GM18508 (cell line): Measurements from ENCODE around the gene TRAM1L1.

Experiments used
- ATAC-seq: cut with Tn5 transposase; IDR thresholded peaks from one replicate; pipeline ENCODE4 v1.9.1; 2021; ENCODE audit warnings: moderate number of reproducible peaks; ENCODE audit not compliant: insufficient read depth, unreplicated experiment

Gene TRAM1L1

GRCh38 chr4:117084866-117085701 is at the start of gene TRAM1L1:
TSS of gene TRAM1L1 (minus strand) at chr4:117085576. CDS start at chr4:117085393, 183 bp downstream.
- ATAC-seq, result no peak

GRCh38 chr4:117134386-117134785 is 49.0 kb upstream of the TRAM1L1 start:
- ATAC-seq, result no peak

- ATAC-seq, result no peak
Observed at GRCh38 chr4:117096886-117097285, 11.5 kb upstream of the TRAM1L1 start.

GRCh38 chr4:117096462-117096861 is 11.1 kb upstream of the TRAM1L1 start:
- ATAC-seq, result no peak

- ATAC-seq, result no peak
Observed at GRCh38 chr4:117093571-117093970, 8.2 kb upstream of the TRAM1L1 start.

GRCh38 chr4:117077760-117078159 is 7.6 kb downstream of the TRAM1L1 start:
- ATAC-seq, result no peak

- ATAC-seq, result no peak
Observed at GRCh38 chr4:117068120-117068519, 17.3 kb downstream of the TRAM1L1 start.

- ATAC-seq, result no peak
Observed at GRCh38 chr4:117063961-117064696, 21.2 kb downstream of the TRAM1L1 start.

- no peak for ATAC-seq
Observed at GRCh38 chr4:117042962-117043361, 42.4 kb downstream of the TRAM1L1 start.
